A172 (cell line): Measurements from ENCODE around the gene PSMD4. TPM values are rescaled to one million over a fixed set of nuclear protein-coding genes. Genes with fewer than 3 reads are reported as not detected.

Experiments used
- DNase-seq: peaks from one replicate; pipeline ENCODE4 v3.0.0-alpha.2; 2015; ENCODE audit warnings: low spot score
- total RNA-seq: library from RNA; depleted of rRNA; stranded (reverse); fragments of >200 nt; shearing (Covaris generic); gene quantifications from 2 replicates; pipeline ENCODE4 v1.2.3, GENCODE V29; 2014; rRNA removed

The PSMD4 gene
- total RNA-seq, 1 experiment from 2014 or later: 568 TPM

DNA sequence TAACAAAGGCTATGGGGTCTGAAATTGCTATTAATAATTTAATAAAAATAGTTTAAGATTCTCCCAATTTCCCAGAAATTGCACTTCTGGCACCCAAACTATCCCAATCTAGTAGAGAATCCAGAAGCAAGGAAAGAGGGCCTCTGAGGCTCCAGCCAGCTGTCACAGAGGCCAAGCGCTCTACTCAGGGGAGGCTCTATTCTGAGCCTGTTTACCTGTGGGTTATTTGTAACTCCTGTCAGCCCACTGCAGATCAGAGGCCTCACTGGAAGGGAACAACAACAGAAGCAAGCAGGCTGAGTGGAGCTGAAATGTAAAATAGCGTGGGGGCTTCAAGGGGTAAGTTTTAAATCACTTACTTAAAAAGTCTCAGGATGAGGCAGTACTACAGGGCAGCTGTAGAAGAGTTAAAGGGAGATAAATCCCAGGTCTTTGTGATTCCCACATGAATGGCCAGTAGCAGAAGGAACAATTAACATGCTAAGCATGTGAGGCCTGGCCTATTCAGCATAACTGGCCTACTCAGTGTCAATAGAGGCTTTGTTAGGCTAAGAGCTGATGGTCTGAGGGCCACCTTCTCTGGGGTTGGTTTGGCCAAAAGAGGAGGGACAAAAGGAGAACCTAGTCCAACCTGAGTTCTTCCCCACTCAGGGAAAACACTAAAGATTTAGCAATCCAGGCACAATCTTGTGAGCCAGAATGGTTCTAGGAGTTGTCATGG is 40.4 kb downstream of the PSMD4 start:
- no peak for DNase-seq

DNA sequence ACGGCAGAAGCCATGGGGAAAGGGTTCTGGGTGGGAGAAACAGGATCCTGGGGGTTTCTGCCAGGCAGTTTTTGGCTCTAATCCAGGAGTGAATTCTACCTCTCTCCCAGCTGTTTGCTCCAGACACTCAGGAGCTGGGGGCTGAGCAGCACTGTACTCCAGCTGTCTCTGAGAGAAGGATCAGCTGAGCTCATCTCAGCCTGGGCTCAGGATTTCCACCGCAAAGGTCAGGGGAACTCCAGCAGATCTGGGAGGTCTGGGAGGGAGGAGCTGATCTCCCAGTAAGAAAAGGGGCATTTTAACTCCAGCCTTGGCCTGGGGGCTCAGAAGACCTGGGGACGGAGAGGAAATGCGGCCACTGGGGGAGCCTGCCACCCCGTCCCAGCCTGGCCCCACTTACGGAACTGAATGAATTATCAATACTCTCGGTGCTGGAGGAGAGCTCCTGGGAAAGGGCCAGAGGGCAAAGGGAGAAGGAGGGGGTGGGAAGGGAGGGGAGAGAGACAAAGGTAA is 55.3 kb downstream of the PSMD4 start:
- no peak for DNase-seq

GRCh38 chr1:151311011-151311410 is 56.5 kb downstream of the PSMD4 start:
- no peak for DNase-seq

- DNase-seq: peak; percentile 100
These were observed 57.2 kb downstream of the PSMD4 start for GRCh38 chr1:151311589-151312331.

DNA sequence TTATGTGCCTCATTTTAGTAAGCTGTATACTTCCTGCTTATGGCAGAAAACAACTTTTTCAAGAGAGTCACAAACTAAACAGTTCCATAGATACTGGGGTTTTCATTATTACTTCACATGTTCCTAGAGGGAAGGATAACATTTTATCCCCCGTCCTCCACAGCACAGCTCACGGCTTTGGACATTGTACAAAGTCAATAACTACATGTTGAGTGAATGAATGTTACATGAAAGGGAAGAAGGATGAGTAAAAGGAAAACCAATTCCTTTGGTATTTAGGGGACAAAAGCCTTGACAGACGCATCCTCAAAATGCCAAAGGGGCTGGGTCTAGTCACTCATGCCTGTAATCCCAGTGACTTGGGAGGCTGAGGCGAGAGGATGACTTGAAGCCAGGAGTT is 57.9 kb downstream of the PSMD4 start:
- DNase-seq: no peak

- DNase-seq: no peak
These were observed 58.3 kb downstream of the PSMD4 start for GRCh38 chr1:151312826-151313225.

DNA sequence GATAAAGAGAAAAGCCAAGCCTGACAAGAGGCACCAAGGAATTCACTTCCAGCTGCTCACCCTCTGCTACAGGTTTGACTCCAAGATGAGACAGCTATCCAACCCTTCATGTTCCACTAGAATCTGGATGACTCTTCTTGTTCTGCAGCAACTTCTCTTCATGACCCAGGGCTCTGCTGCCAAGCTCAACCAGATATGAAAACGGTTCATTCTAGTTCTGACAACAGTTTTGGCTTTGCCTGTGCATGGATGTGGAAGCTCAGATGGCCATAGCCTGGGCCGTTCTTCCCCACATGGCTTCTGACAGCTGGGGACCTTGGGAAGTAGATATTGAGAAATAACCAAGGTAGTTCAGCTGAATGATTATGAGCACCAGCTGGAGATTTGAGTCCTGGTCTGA is 59.0 kb downstream of the PSMD4 start:
- no peak for DNase-seq

DNA sequence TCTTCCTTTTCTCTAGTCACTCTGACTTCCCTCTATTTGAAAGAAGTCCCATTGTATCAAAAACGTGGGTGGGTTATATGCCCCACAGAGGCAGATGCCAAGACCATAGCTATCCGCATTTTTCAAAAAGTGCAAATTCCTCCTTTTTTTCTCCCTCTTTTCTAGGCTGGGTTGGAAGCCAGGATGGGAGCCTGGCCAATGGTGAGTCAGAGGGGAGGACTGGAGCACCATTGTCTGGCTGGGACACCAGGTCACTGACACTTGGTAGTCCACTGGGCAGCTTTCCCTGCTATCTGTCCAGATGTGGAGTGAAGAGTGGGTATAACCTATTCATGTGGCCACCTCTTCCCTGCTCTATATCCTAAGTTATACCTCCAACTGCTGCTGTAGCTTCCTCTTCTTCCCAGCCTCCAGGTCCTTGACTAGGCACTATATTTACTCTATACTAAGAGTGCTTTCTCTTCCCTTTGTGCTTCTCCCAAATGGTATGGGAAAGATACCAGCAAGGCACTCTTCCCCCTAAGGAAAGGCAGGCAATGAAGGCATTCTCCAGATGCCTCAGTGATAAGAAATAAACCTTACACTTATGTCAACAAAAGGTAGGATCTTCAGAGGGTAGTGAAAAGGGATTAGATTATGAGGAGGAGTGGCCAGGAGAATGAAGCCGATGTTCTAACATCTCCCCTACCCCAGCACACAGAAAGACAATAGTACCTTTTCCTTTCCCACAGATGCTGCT is 59.8 kb downstream of the PSMD4 start:
- DNase-seq: peak; percentile 98

DNA sequence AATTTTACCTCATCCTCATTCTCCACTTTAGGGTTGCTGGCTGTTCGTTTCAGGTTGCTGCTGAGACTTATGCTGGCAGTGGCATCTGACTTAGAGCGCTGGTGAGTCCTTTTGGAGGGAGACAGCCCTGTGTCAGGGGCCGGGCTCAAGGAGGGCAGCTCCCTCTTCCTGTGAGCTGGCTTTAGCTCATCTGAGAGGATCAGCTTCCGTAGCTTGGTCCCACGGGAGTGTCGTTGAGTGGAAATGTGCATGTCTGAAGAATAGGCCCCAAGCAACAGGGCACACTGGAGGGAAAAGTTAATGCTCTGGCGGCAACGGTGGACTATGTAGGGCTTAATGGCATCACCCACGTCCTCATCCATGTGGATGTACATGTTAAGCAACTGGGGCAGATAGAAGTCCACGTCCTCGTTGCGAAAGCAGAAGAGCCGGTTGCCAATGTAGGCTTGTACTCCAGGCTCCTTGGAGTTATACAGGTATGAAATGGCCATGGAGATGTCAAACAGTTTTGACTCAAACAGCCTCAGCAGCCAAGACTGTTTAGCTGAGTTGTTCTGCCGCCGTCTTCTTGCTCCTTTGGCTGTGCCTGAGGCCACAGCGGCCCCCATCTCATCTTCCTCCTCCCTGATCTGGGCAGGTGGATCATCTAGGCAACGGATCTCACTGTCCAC is 61.2 kb downstream of the PSMD4 start:
- no peak for DNase-seq

Other genes starting within 250 kb of the PSMD4 start
- 9.3 and 10.6 TPM in 2 replicates for gene MINDY1, start 247.8 kb upstream of the PSMD4 start, total RNA-seq
- 18.8 and 19.0 TPM in 2 replicates for gene PRUNE1, start 246.3 kb upstream of the PSMD4 start, total RNA-seq
- gene BNIPL, start 218.1 kb upstream of the PSMD4 start, total RNA-seq: 0.38 and 0.86 TPM in 2 replicates
- gene C1orf56, start 207.0 kb upstream of the PSMD4 start, total RNA-seq: 3.7 and 6.9 TPM in 2 replicates
- 149 and 150 TPM in 2 replicates for gene CDC42SE1, start 195.1 kb upstream of the PSMD4 start, total RNA-seq
- 99.2 and 101 TPM in 2 replicates for gene MLLT11, start 194.3 kb upstream of the PSMD4 start, total RNA-seq
- gene GABPB2, start 184.0 kb upstream of the PSMD4 start, total RNA-seq: 2.9 and 4.7 TPM in 2 replicates
- gene SEMA6C, start 108.1 kb upstream of the PSMD4 start, total RNA-seq: 2.5 and 4.4 TPM in 2 replicates
- gene TNFAIP8L2, start 98.1 kb upstream of the PSMD4 start, total RNA-seq: not detected in 2 replicates
- 19.6 and 21.6 TPM in 2 replicates for gene LYSMD1, start 88.8 kb upstream of the PSMD4 start, total RNA-seq
- 105 and 107 TPM in 2 replicates for gene SCNM1, start 88.6 kb upstream of the PSMD4 start, total RNA-seq
- gene TMOD4, start 78.8 kb upstream of the PSMD4 start, total RNA-seq: 0.17 and 0.57 TPM in 2 replicates
- gene VPS72, start 64.5 kb upstream of the PSMD4 start, total RNA-seq: 163 and 207 TPM in 2 replicates
- 87.5 and 102 TPM in 2 replicates for gene PIP5K1A, start 56.2 kb upstream of the PSMD4 start, total RNA-seq
- gene ZNF687, start 27.6 kb downstream of the PSMD4 start, total RNA-seq: 34.7 and 36.2 TPM in 2 replicates
- gene PI4KB, start 72.7 kb downstream of the PSMD4 start, total RNA-seq: 86.6 and 99.4 TPM in 2 replicates
- gene RFX5, start 92.5 kb downstream of the PSMD4 start, total RNA-seq: 73.0 and 104 TPM in 2 replicates
- 0.22 and 0.41 TPM in 2 replicates for gene SELENBP1, start 118.0 kb downstream of the PSMD4 start, total RNA-seq
- 1,122 and 1,186 TPM in 2 replicates for gene PSMB4, start 144.8 kb downstream of the PSMD4 start, total RNA-seq
- 29.1 and 30.3 TPM in 2 replicates for gene POGZ, start 204.8 kb downstream of the PSMD4 start, total RNA-seq